ENCODE data around the gene EMC7. TPM values are rescaled to one million over a fixed set of nuclear protein-coding genes. Genes with fewer than 3 reads are reported as not detected.

EMC7 gene
- total RNA-seq, 1 donor: 40.5 TPM

DNA sequence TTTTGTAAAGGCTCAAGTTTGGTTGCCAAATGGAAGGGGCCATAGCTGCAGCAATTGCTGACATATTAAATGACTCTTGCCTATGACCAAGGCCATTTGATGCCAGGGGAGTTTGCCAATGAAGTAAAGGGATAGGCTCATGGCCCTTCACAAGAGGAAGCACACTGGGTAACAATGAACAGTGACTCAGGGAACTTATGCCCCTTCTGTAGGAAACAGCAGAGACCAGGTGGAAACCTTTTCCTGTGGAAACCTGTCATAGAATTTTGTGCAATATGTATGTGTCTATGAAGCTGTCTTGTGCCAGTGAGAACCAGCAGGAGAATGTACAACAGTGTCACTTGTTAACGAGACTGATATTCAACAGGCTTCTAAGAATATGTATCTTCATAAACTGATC lies 37.2 kb downstream of the EMC7 start:
- Histone ChIP-seq H3K27me3 (ENCODE audit: insufficient read depth, low read length) (no peaks in the 10 kb centered on the region), H3K4me2 (ENCODE audit: insufficient read depth, low read length) (no peak overlapping the region), H4K20me1 (ENCODE audit: insufficient read depth, low read length) (no peaks in the 10 kb centered on the region), H3K36me3 (ENCODE audit: insufficient read depth, low read length) (no peaks in the 10 kb centered on the region), H3K4me1 (ENCODE audit: insufficient read depth, low read length) (peaks cover 7% of the 10 kb centered on the region), H3K9me3 (ENCODE audit: low read depth, low read length) (no peaks in the 10 kb centered on the region), H3K27ac (ENCODE audit: low read depth, low read length) (no peak overlapping the region), H3K79me2 (ENCODE audit: insufficient read depth, low read length) (no peaks in the 10 kb centered on the region), H3K4me3 (ENCODE audit: insufficient read depth, low read length) (no peak overlapping the region), H2AFZ (ENCODE audit: low read length) (no peak overlapping the region)
- no peak for DNase-seq (ENCODE audit: insufficient read length, low spot score, missing footprints)
- TF ChIP-seq CTCF (IDR thresholded peaks at IDR 0.05; ENCODE audit: extremely low read depth, low read depth, low read length): no peak

DNA sequence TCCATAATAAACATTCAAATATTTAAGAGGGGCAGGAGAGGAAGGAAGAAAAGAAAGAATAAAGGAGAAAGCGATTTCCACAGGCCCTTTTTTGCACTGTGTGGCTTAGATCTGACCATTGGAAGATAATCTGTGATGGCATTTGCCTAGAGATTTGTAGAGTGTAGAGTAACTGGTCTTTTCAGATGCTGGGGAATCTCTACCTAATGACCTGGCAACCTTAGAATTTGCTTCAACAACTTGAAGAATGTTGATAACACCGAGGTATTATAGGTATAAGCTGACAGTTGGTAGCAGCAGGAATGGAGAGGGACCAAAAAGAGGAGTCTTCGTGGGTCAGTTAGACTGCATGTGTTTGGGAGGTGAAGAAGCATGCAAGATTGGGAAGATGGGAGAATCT lies 41.7 kb downstream of the EMC7 start:
- Histone ChIP-seq H3K4me1 (ENCODE audit: insufficient read depth, low read length) (peaks cover 24% of the 10 kb centered on the region), H4K20me1 (ENCODE audit: insufficient read depth, low read length) (no peaks in the 10 kb centered on the region), H3K27ac (ENCODE audit: low read depth, low read length) (no peak overlapping the region), H3K27me3 (ENCODE audit: insufficient read depth, low read length) (no peaks in the 10 kb centered on the region), H3K79me2 (ENCODE audit: insufficient read depth, low read length) (no peaks in the 10 kb centered on the region), H2AFZ (ENCODE audit: low read length) (peak overlapping the region; percentile 20), H3K36me3 (ENCODE audit: insufficient read depth, low read length) (no peaks in the 10 kb centered on the region), H3K9me3 (ENCODE audit: low read depth, low read length) (no peaks in the 10 kb centered on the region), H3K4me3 (ENCODE audit: insufficient read depth, low read length) (no peak overlapping the region), H3K4me2 (ENCODE audit: insufficient read depth, low read length) (no peak overlapping the region)
- no peak for TF ChIP-seq CTCF (IDR thresholded peaks at IDR 0.05; ENCODE audit: extremely low read depth, low read depth, low read length)
- no peak for DNase-seq (ENCODE audit: insufficient read length, low spot score, missing footprints)

DNA sequence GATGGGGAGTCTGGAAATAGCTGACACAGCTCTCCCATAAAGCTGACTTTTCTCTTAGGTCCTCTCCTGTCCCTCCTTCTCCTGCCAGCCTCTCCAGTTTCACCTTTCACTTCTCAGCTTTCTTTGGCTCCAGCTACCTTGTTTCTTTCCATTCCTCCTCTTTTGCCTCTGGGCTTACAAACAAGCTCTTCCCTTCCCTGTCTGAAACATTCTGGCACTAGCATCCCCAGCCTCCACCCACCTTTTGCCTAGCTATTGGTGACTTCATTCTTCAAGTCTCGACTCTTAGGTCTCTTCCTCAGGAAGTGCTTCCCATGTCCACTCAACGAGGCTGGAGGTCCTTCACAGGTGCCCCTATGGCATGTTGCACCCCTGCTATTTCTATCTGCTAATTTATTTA lies 42.2 kb downstream of the EMC7 start:
- Histone ChIP-seq H3K4me2 (ENCODE audit: insufficient read depth, low read length) (no peak overlapping the region), H4K20me1 (ENCODE audit: insufficient read depth, low read length) (no peaks in the 10 kb centered on the region), H3K4me1 (ENCODE audit: insufficient read depth, low read length) (peaks cover 24% of the 10 kb centered on the region), H3K79me2 (ENCODE audit: insufficient read depth, low read length) (no peaks in the 10 kb centered on the region), H3K36me3 (ENCODE audit: insufficient read depth, low read length) (no peaks in the 10 kb centered on the region), H3K4me3 (ENCODE audit: insufficient read depth, low read length) (no peak overlapping the region), H3K9me3 (ENCODE audit: low read depth, low read length) (no peaks in the 10 kb centered on the region), H3K27ac (ENCODE audit: low read depth, low read length) (no peak overlapping the region), H2AFZ (ENCODE audit: low read length) (peak overlapping the region; percentile 57), H3K27me3 (ENCODE audit: insufficient read depth, low read length) (no peaks in the 10 kb centered on the region)
- no peak for TF ChIP-seq CTCF (IDR thresholded peaks at IDR 0.05; ENCODE audit: extremely low read depth, low read depth, low read length)
- DNase-seq (ENCODE audit: insufficient read length, low spot score, missing footprints): peak; percentile 3

DNA sequence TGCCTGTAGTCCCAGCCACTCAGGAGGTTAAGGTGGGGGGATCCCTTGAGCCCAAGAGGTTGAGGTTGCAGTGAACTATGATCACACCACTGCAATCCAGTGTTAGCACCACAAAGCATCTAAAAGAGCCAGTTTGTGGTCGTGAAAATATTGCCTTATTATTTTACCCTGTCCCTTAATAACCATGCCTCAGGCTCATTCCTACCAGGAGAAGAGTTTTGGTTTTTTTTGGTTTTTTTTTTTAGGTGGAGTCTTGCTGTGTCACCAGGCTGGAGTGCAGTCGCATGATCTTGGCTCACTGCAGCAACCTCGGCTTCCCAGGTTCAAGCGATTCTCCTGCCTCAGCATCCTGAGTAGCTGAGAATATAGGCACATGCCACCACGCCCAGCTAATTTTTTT lies 44.8 kb downstream of the EMC7 start:
- Histone ChIP-seq H3K4me2 (ENCODE audit: insufficient read depth, low read length) (peak overlapping the region; percentile 69), H2AFZ (ENCODE audit: low read length) (peak overlapping the region; percentile 42), H3K9me3 (ENCODE audit: low read depth, low read length) (peaks cover 3% of the 10 kb centered on the region), H3K4me1 (ENCODE audit: insufficient read depth, low read length) (peaks cover 23% of the 10 kb centered on the region), H3K36me3 (ENCODE audit: insufficient read depth, low read length) (no peaks in the 10 kb centered on the region), H3K4me3 (ENCODE audit: insufficient read depth, low read length) (no peak overlapping the region), H3K27me3 (ENCODE audit: insufficient read depth, low read length) (no peaks in the 10 kb centered on the region), H4K20me1 (ENCODE audit: insufficient read depth, low read length) (no peaks in the 10 kb centered on the region), H3K27ac (ENCODE audit: low read depth, low read length) (peak overlapping the region; percentile 86), H3K79me2 (ENCODE audit: insufficient read depth, low read length) (no peaks in the 10 kb centered on the region)
- no peak for DNase-seq (ENCODE audit: insufficient read length, low spot score, missing footprints)
- no peak for TF ChIP-seq CTCF (IDR thresholded peaks at IDR 0.05; ENCODE audit: extremely low read depth, low read depth, low read length)
